Stimulated activated CD4-positive, alpha-beta T cell treated with anti-CD3 and anti-CD28 coated beads, TNF-alpha, amount 100 ng/mL, for 4 hours (primary cell): ENCODE results near the gene GPC6.

Experiments
- DNase-seq, 3 experiments: peaks; one replicate each; pipeline ENCODE4 v3.0.0-alpha.2; 2020; ENCODE audit warnings: low read depth in 3 of 3

GPC6 gene

GRCh38 chr13:94033830-94034642 lies 807.4 kb downstream of the GPC6 start:
- DNase-seq = no peak

- no peak for DNase-seq
These were observed 823.4 kb downstream of the GPC6 start for GRCh38 chr13:94050039-94050438.

GRCh38 chr13:94050686-94051085 lies 824.1 kb downstream of the GPC6 start:
- no peak for DNase-seq

- no peak for DNase-seq
These were observed 827.5 kb downstream of the GPC6 start for GRCh38 chr13:94053986-94054593.

- no peak for DNase-seq
These were observed 829.9 kb downstream of the GPC6 start for GRCh38 chr13:94056362-94056990.

- no peak for DNase-seq
These were observed 831.1 kb downstream of the GPC6 start for GRCh38 chr13:94057618-94058186.

- no peak for DNase-seq
These were observed 832.3 kb downstream of the GPC6 start for GRCh38 chr13:94058821-94059360.

- DNase-seq = no peak
These were observed 834.7 kb downstream of the GPC6 start for GRCh38 chr13:94061301-94061700.

- no peak for DNase-seq
These were observed 836.5 kb downstream of the GPC6 start for GRCh38 chr13:94063096-94063495.

- no peak for DNase-seq
These were observed 837.2 kb downstream of the GPC6 start for GRCh38 chr13:94063848-94064247.

GRCh38 chr13:94065741-94066140 lies 839.1 kb downstream of the GPC6 start:
- DNase-seq = no peak

- no peak for DNase-seq
These were observed 846.6 kb downstream of the GPC6 start for GRCh38 chr13:94073007-94073744.

- DNase-seq = no peak
These were observed 853.3 kb downstream of the GPC6 start for GRCh38 chr13:94079876-94080275.

- no peak for DNase-seq
These were observed 853.9 kb downstream of the GPC6 start for GRCh38 chr13:94080527-94080926.

- no peak for DNase-seq
These were observed 860.5 kb downstream of the GPC6 start for GRCh38 chr13:94087100-94087499.

GRCh38 chr13:94088742-94089141 lies 862.1 kb downstream of the GPC6 start:
- DNase-seq = no peak

GRCh38 chr13:94090773-94091480 lies 864.3 kb downstream of the GPC6 start:
- DNase-seq = no peak

GRCh38 chr13:94093652-94094315 lies 867.2 kb downstream of the GPC6 start:
- no peak for DNase-seq

GRCh38 chr13:94109715-94110374 lies 883.2 kb downstream of the GPC6 start:
- no peak for DNase-seq

- DNase-seq = no peak
These were observed 885.6 kb downstream of the GPC6 start for GRCh38 chr13:94112227-94112626.
